Uterus (tissue), 4 donors: Measurements from ENCODE around the gene CLDN6. TPM values are rescaled to one million over a fixed set of nuclear protein-coding genes. Genes with fewer than 3 reads are reported as not detected.

ENCODE experiments used
- DNase-seq, 2 donors: peaks; one replicate each; pipeline ENCODE4 v3.0.0-alpha.2; 2019 to 2020
- H3K27ac ChIP-seq, 2 donors: fragments of 200-600 bp; sonication (generic); 1 replicate in 1 of 2; 2 replicates in 1 of 2; pipeline ENCODE4 v1.5.1; 2016 to 2018
- H3K27me3 ChIP-seq, 2 donors: fragments of 200-600 bp; sonication (generic); one replicate each; pipeline ENCODE4 v1.5.1; 2018 to 2019; ENCODE audit warnings: control low read depth in 1 of 2
- H3K36me3 ChIP-seq, 2 donors: fragments of 200-600 bp; sonication (generic); one replicate each; pipeline ENCODE4 v1.5.1; 2019; ENCODE audit warnings: control low read depth in 1 of 2
- H3K4me1 ChIP-seq, 2 donors: fragments of 200-600 bp; sonication (generic); one replicate each; pipeline ENCODE4 v1.5.1; 2018 to 2019; ENCODE audit warnings: control low read depth in 1 of 2
- H3K4me3 ChIP-seq, 2 donors: fragments of 200-600 bp; sonication (generic); 1 replicate in 1 of 2; 2 replicates in 1 of 2; pipeline ENCODE4 v1.5.1; 2018 to 2019; ENCODE audit warnings: mild to moderate bottlenecking in 1 of 2
- H3K9me3 ChIP-seq, 2 donors: fragments of 200-600 bp; sonication (generic); one replicate each; pipeline ENCODE4 v1.5.1; 2019; ENCODE audit warnings: control low read depth in 1 of 2
- CTCF ChIP-seq, 4 experiments: fragments of 200-600 bp in 2 of 4; fragments of 450-650 bp in 2 of 4; sonication (generic) in 2 of 4; IDR thresholded peaks; one replicate each; pipeline ENCODE4 v1.5.1; 2016 to 2019; ENCODE audit warnings: antibody characterized with exemption in 4 of 4, mild to moderate bottlenecking in 2 of 4, moderate library complexity in 1 of 4
- POLR2A ChIP-seq, 2 donors: fragments of 450-650 bp; IDR thresholded peaks; one replicate each; pipeline ENCODE4 v1.6.1; 2016; ENCODE audit warnings: antibody characterized with exemption in 2 of 2, mild to moderate bottlenecking in 1 of 2, moderate library complexity in 1 of 2
- intact Hi-C: fragments of 100-400 bp; cut with DNase I; formaldehyde crosslinking; loops from one replicate; pipeline ENCODE4 v1.15.1; 2023; ENCODE audit warnings: low total_unique reads
- total RNA-seq, 4 donors: library from RNA; depleted of rRNA in 3 of 4; stranded (reverse); fragments of >200 nt in 3 of 4; gene quantifications; one replicate each; pipeline versions ENCODE4 v1.1.0 to v1.2.4, GENCODE V29; 2014 to 2023
- donor health status: DM: yes; HTN: yes; CAD: no.

CLDN6 gene
- 1 to 10 TPM in 1 of 4 donors, not detected in 3; 4.1 TPM for total RNA-seq

GRCh38 chr16:3017794-3018506 is at the start of gene CLDN6:
TSS of gene CLDN6 (minus strand) at chr16:3018183. CDS start at chr16:3016021, 2,162 bp downstream.
- Histone ChIP-seq H3K36me3 (no peaks in the 10 kb centered on the region), H3K27ac (no peak within 1 kb of the TSS), H3K4me1 (peaks cover 0 to 10% of the 10 kb centered on the region in 2 donors), H3K9me3 (no peaks in the 10 kb centered on the region), H3K27me3 (peaks cover 9 to 18% of the 10 kb centered on the region in 2 donors), H3K4me3 (no peak within 1 kb of the TSS)
- TF ChIP-seq POLR2A (IDR thresholded peaks at IDR 0.05) (no peak), CTCF (IDR thresholded peaks at IDR 0.05) (no peak)
- DNase-seq, result no peak
- intact Hi-C loops, result no loop called here

- no peaks in the 10 kb centered on the region for H3K27me3 ChIP-seq
- intact Hi-C loops, result no loop called here
- no peak overlapping the region for H3K4me3 ChIP-seq
- H3K36me3 ChIP-seq, result no peaks in the 10 kb centered on the region
- no peaks in the 10 kb centered on the region for H3K9me3 ChIP-seq
- no peaks in the 10 kb centered on the region for H3K4me1 ChIP-seq
- no peak for TF ChIP-seq POLR2A (IDR thresholded peaks at IDR 0.05)
- no peak for TF ChIP-seq CTCF (IDR thresholded peaks at IDR 0.05)
- no peak for DNase-seq
- no peak overlapping the region for H3K27ac ChIP-seq
These were observed 48.4 kb upstream of the CLDN6 start for GRCh38 chr16:3066440-3066748.

GRCh38 chr16:3065742-3066439 is 47.9 kb upstream of the CLDN6 start:
- Histone ChIP-seq H3K36me3 (no peaks in the 10 kb centered on the region), H3K27ac (no peak overlapping the region)
- intact Hi-C loops, result no loop called here

GRCh38 chr16:3065069-3065741 is 47.2 kb upstream of the CLDN6 start, which contains the start of gene IL32:
TSS of gene IL32 (plus strand) at chr16:3065640. CDS start at chr16:3065812, 172 bp downstream.
- no peaks in the 10 kb centered on the region for H3K36me3 ChIP-seq
- intact Hi-C loops, result no loop called here
- H3K9me3 ChIP-seq, result no peaks in the 10 kb centered on the region
- TF ChIP-seq POLR2A (IDR thresholded peaks at IDR 0.05), result no peak
- TF ChIP-seq CTCF (IDR thresholded peaks at IDR 0.05), result no peak
- no peak within 1 kb of the TSS for H3K4me3 ChIP-seq
- peak within 1 kb of the TSS in 1 of 2 donors; percentile 15 for H3K27ac ChIP-seq
- H3K4me1 ChIP-seq, result no peaks in the 10 kb centered on the region
- no peaks in the 10 kb centered on the region for H3K27me3 ChIP-seq
- peak in 1 of 2 donors; percentile 53 for DNase-seq

More at GRCh38 chr16:3065742-3066439, 47.9 kb upstream of the CLDN6 start:
- no peaks in the 10 kb centered on the region for H3K9me3 ChIP-seq
- DNase-seq, result no peak
- no peaks in the 10 kb centered on the region for H3K27me3 ChIP-seq
- H3K4me1 ChIP-seq, result no peaks in the 10 kb centered on the region
- no peak for TF ChIP-seq POLR2A (IDR thresholded peaks at IDR 0.05)
- TF ChIP-seq CTCF (IDR thresholded peaks at IDR 0.05), result no peak
- no peak overlapping the region for H3K4me3 ChIP-seq
